NCI-H226 (cell line): ENCODE data around the gene PI4K2A.
A peak's percentile ranks its signal among the peaks of the same experiment; 100 is the strongest.
"Not testable (repeated sequence)": the region's sequence is repeated elsewhere in the genome, so short reads cannot be mapped to it uniquely, and the experiment has no call there.

ENCODE experiments used
- DNase-seq: peaks from one replicate; pipeline ENCODE4 v3.0.0-alpha.2; 2015

The PI4K2A gene

DNA sequence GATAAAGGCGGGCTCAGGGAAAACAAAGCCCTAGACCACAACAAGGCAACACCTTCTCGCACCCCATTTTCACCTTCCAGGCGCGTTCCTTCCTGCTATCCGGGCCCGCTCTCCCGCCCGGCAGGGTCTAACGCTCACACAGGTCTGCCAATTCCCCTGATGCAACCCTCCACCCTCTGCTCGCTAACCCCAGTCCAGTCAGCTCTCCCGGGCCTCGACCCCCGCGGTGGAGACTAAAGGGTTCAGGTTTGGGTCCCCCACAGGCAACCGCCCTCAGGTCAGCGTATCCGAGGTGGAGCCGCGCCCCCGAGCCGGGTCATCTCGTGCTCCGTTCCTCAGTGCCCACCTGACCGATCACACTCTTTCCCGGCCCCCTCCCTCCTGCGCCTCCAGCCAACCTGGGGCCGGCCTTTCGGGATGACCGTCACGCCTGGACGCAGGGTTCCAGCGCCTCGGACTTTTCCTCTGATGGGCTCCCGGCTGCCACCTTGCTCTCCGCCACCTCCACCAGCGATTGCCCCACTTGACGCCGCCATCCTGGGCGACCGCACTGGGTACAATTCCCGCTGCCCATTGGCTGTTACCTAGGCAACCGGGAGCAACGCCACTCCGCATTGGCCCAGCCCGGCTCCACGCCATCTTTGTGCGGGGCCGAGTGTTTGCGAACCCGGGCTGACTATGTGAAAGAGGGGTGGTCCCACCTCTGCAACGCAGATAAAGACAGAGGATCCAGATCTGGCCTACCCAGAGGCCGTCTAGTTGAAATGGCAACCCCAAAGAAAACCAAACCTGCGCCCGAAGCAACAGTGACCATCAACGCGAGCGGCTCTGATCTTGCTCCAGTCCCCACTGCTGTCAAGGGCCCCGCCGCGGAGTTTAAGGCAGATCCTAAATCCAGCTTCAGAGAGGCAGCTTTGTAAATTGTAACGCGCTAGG, 7.3 kb upstream of the PI4K2A start, which contains the start of gene MORN4:
TSS of gene MORN4 (minus strand) at position 552 of the 936 bp plus-strand sequence. CDS start 13,847 bp downstream, outside the sequence.
- peak; percentile 92 for DNase-seq

GRCh38 chr10:97633921-97634320, 6.5 kb upstream of the PI4K2A start:
- no peak for DNase-seq

- no peak for DNase-seq
These were observed 4.9 kb upstream of the PI4K2A start for GRCh38 chr10:97635577-97635976.

DNA sequence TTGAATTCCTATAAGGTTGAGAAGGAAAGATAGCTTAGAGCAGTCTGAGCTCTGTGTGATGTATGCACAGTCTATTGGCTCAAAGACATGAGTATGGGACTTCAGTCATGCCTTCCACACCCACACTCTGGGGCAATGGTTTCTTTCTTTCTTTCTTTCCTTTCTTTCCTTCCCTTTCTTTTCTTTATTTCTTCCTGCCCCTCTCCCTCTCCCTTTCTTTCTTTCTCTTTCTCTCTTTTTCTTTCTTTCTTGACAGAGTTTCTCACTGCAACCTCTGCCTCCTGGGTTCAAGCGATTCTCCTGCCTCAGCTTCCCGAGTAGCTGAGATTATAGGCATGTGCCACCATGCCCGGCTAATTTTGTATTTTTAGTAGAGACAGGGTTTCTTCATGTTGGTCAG, 1.4 kb upstream of the PI4K2A start:
- DNase-seq = not testable (repeated sequence)

DNA sequence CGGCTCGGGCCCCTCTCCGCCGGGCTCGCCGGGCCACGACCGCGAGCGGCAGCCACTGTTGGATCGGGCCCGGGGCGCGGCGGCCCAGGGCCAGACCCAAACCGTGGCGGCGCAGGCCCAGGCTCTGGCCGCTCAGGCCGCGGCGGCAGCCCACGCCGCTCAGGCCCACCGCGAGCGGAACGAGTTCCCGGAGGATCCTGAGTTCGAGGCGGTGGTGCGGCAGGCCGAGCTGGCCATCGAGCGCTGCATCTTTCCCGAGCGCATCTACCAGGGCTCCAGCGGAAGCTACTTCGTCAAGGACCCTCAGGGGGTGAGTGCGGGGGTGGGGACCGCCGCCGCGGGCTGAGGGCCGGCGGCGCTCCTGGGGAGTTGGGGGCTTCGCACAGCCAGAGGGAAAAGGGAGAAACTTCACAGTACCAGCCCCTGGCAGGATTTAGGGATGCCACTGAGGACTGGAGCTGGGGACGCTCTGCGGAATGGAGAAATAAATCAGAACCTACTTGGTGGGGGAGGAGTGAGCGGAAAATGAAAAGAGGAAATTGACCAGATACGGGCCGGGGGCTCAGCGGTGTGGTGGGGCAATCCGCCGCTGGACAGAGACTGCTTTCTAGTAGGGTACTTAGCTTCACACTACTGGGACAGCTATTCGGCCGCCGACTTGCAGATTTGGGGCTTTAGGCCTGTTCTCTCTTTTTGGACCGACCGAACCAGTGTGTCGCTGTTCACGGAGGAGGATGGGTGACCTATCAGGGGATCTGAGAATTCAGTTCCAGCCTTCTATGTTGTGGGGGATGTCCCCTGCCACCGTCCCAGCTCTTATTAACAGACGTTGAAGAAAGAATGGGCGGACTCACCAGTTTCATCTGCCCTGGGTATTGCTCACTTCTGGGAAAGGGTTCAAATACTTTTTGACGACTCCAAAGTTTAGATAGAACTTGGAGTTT, 669 bp downstream of the PI4K2A start:
- DNase-seq = no peak

DNA sequence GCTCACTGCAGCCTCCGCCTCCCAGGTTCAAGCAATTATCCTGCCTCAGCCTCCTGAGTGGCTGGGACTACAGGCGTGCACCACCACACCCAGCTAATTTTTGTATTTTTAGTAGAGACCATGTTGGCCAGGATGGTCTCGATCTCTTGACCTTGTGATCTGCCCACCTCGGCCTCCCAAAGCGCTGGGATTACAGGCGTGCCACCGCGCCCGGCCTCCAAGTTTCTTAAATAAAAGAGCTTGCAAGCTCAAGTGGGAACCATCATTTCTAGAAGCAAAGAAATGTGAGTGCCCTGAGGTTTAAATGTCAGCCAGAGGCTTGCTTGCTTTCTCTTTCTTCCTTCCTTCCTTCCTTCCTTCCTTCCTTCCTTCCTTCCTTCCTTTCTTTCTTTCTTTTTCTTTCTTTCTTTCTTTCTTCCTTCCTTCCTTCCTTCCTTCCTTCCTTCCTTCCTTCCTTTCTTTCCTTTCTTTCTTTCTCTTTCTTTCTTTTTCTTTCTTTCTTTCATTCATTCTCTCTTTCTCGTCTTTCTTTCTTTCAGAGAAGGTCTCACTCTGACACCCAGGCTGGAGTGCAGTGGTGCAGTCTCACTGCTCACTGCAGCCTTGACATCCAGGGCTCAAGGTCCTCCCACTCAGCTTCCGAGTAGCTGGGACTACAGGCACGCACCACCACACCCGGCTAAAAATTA, 2.1 kb downstream of the PI4K2A start:
- DNase-seq = not testable (repeated sequence)

DNA sequence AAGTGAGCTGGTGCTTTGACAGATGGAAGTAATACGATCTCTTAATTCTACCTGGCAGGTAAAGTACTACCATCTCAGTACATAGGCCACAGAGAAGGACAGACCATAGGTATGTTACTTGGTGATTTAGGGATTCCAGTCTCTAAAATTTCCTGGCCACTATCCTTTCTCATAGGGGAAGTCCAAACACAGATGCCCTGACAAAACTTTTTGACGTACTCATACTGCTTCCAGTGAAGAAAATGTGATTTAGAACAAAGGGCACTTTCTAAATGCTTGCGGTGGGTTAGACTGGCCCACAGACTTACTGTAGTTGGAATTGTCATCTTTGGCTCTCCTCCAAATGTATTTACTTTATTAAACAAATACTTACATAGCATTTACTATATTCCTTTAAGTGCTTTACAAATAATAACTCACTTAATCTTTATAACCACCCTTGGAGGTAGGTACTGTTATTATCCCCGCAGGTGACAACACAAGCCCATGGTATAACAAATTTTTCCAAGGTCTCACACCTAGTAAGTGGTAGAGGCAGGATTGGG, 3.0 kb downstream of the PI4K2A start:
- no peak for DNase-seq

DNA sequence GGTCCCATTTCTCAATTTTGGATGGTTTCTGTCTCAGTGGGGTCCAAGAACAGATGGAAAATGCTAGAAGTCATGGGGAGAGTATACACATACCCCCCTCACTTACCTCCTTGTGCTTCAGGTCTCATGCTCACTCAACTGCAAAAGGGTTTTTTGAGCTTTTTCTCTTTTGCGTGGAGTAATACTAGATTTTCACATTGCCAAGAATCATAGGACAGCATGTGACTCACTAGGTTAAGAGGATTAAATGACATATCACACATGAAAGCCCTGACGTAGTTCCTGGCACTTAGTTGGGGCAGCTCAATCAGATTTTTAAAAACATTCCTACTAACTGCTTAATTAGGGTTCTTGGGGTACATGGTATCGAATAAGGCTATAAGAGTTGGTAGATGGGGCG, 4.5 kb downstream of the PI4K2A start:
- DNase-seq = no peak

GRCh38 chr10:97647556-97647955, 7.1 kb downstream of the PI4K2A start:
- peak; percentile 49 for DNase-seq

- DNase-seq = peak; percentile 62
These were observed 8.3 kb downstream of the PI4K2A start for GRCh38 chr10:97648562-97649404.

- DNase-seq = not testable (repeated sequence)
These were observed 8.9 kb downstream of the PI4K2A start for GRCh38 chr10:97649405-97649750.

- no peak for DNase-seq
These were observed 10.3 kb downstream of the PI4K2A start for GRCh38 chr10:97650726-97651125.

GRCh38 chr10:97651773-97652172, 11.3 kb downstream of the PI4K2A start:
- DNase-seq = no peak

- no peak for DNase-seq
These were observed 16.3 kb downstream of the PI4K2A start for GRCh38 chr10:97656777-97657176.

GRCh38 chr10:97659589-97659988, 19.1 kb downstream of the PI4K2A start:
- DNase-seq = no peak

- DNase-seq = no peak
These were observed 23.9 kb downstream of the PI4K2A start for GRCh38 chr10:97664282-97664850.

- DNase-seq = no peak
These were observed 26.5 kb downstream of the PI4K2A start for GRCh38 chr10:97666992-97667391.

DNA sequence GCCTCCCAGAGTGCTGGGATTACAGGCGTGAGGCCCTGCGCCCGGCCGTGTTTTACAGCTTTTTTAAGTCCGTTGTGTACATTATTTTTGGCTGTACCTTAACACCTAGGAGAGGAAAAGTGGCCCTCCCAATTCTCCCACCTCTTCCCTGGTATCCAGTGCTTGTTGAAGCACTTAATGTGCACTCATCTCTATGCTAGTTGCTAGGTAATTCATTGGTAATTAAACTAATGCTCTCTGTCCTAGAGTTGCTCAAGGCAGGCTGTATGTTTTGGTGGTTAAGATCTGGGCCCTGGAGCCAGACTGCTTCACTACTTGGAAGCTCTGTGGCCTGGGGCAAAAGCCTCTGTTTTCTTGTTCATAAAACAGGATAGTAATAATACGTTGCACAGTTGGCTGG, 27.0 kb downstream of the PI4K2A start:
- DNase-seq = no peak

- DNase-seq = no peak
These were observed 29.1 kb downstream of the PI4K2A start for GRCh38 chr10:97669571-97669970.

DNA sequence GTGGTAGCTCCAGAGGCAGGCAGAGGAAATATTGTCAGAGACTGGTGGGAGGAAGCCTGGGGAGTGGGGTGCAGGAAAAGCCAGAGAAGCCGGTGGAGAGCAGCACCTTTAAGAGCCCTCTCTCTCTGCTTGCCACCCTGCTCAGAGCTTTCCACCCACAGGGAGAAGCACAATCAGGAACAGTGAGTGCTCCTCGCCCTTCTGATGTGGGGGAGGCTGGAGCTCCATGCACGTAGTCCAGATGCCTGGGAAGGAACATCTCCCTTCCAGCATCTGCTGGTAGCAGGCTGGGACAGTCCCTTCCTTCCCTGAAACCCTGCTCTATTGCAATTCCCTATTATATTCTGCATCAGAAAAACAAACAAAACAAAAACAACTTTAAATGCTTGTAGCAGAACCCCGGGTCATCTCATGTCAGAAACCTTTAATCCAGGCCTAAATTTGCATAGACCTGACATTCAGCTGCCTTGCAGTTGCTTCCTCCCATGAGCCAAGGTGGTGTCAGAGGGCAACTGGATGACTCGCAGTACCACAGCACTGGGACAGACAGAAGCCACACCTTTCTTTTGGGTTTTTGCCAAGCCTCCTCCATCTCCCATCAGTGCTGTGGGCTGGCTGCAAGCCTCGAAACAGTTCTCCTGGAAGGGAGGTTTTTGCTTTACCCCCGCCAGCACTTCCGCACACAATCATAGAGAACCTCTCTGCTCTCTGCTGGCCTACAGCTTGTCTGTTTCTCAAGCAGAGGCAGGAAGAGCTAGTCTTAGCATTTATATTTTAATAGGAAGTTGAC, 33.5 kb downstream of the PI4K2A start:
- peak; percentile 64 for DNase-seq
